IPS-18a (cell line): ENCODE measurements around the gene ASB10.

Source experiments
- H3K27ac ChIP-seq: one replicate; pipeline ENCODE4 v1.5.1; 2013; ENCODE audit warnings: low read length
- H3K27me3 ChIP-seq: one replicate; pipeline ENCODE4 v1.6.1; 2013; ENCODE audit warnings: mild to moderate bottlenecking, low read length; ENCODE audit not compliant: control insufficient read depth, insufficient read depth
- H3K36me3 ChIP-seq: one replicate; pipeline ENCODE4 v1.6.1; 2013; ENCODE audit warnings: low read depth, low read length; ENCODE audit not compliant: control insufficient read depth
- H3K4me1 ChIP-seq: one replicate; pipeline ENCODE4 v1.6.1; 2013; ENCODE audit warnings: low read depth, low read length; ENCODE audit not compliant: control insufficient read depth
- H3K4me3 ChIP-seq: one replicate; pipeline ENCODE4 v1.5.1; 2013; ENCODE audit warnings: low read length
- H3K9ac ChIP-seq: one replicate; pipeline ENCODE4 v1.6.1; 2013; ENCODE audit warnings: mild to moderate bottlenecking, low read length, moderate library complexity
- H3K9me3 ChIP-seq: one replicate; pipeline ENCODE4 v1.6.1; 2013; ENCODE audit warnings: low read depth, low read length; ENCODE audit not compliant: control insufficient read depth

The ASB10 gene

GRCh38 chr7:151186640-151187408, at the start of gene ASB10:
ASB10 (minus strand) TSS chr7:151187250; CDS start chr7:151187130, 120 bp downstream.
- Histone ChIP-seq H3K4me1 (no peaks in the 10 kb centered on the region), H3K27me3 (no peaks in the 10 kb centered on the region), H3K9ac (no peak within 1 kb of the TSS)

GRCh38 chr7:151236406-151236805, 49.4 kb upstream of the ASB10 start:
- no peak overlapping the region for H3K27ac ChIP-seq
- H3K36me3 ChIP-seq: peaks cover 11% of the 10 kb centered on the region
- H3K9me3 ChIP-seq: no peaks in the 10 kb centered on the region
- no peaks in the 10 kb centered on the region for H3K27me3 ChIP-seq
- no peak overlapping the region for H3K4me3 ChIP-seq
- no peak overlapping the region for H3K9ac ChIP-seq
- H3K4me1 ChIP-seq: peaks cover 10% of the 10 kb centered on the region

More at GRCh38 chr7:151186640-151187408, at the start of gene ASB10:
- no peaks in the 10 kb centered on the region for H3K9me3 ChIP-seq
- H3K27ac ChIP-seq: no peak within 1 kb of the TSS
- H3K36me3 ChIP-seq: no peaks in the 10 kb centered on the region
- no peak within 1 kb of the TSS for H3K4me3 ChIP-seq

- peaks cover 11% of the 10 kb centered on the region for H3K36me3 ChIP-seq
- no peak overlapping the region for H3K4me3 ChIP-seq
Measured at GRCh38 chr7:151235091-151235787, 48.2 kb upstream of the ASB10 start.

GRCh38 chr7:151233804-151234203, 46.8 kb upstream of the ASB10 start:
- Histone ChIP-seq H3K36me3 (peaks cover 10% of the 10 kb centered on the region), H3K27ac (no peak overlapping the region), H3K27me3 (no peaks in the 10 kb centered on the region), H3K9me3 (no peaks in the 10 kb centered on the region), H3K4me3 (peak overlapping the region; percentile 84), H3K4me1 (peaks cover 10% of the 10 kb centered on the region), H3K9ac (no peak overlapping the region)

More at GRCh38 chr7:151235091-151235787, 48.2 kb upstream of the ASB10 start:
- Histone ChIP-seq H3K4me1 (peaks cover 10% of the 10 kb centered on the region), H3K9ac (no peak overlapping the region), H3K27ac (no peak overlapping the region), H3K27me3 (no peaks in the 10 kb centered on the region), H3K9me3 (no peaks in the 10 kb centered on the region)

GRCh38 chr7:151232917-151233701, 46.1 kb upstream of the ASB10 start:
- H3K4me1 ChIP-seq: peaks cover 12% of the 10 kb centered on the region
- peak overlapping the region; percentile 68 for H3K9ac ChIP-seq
- H3K4me3 ChIP-seq: peak overlapping the region; percentile 84
- no peaks in the 10 kb centered on the region for H3K27me3 ChIP-seq
- no peak overlapping the region for H3K27ac ChIP-seq
- H3K36me3 ChIP-seq: peaks cover 8% of the 10 kb centered on the region
- no peaks in the 10 kb centered on the region for H3K9me3 ChIP-seq

GRCh38 chr7:151232091-151232916, 45.3 kb upstream of the ASB10 start, which contains the start of gene CHPF2:
CHPF2 (plus strand) TSS chr7:151232483; CDS start chr7:151234012, 1,529 bp downstream.
- Histone ChIP-seq H3K4me1 (peaks cover 14% of the 10 kb centered on the region), H3K36me3 (peaks cover 8% of the 10 kb centered on the region), H3K27ac (no peak within 1 kb of the TSS), H3K9ac (peak within 1 kb of the TSS; percentile 68), H3K27me3 (no peaks in the 10 kb centered on the region), H3K9me3 (no peaks in the 10 kb centered on the region), H3K4me3 (peak within 1 kb of the TSS; percentile 84)

GRCh38 chr7:151231080-151231479, 44.0 kb upstream of the ASB10 start:
- no peak overlapping the region for H3K4me3 ChIP-seq

GRCh38 chr7:151229249-151229648, 42.2 kb upstream of the ASB10 start:
- no peaks in the 10 kb centered on the region for H3K27me3 ChIP-seq
- H3K4me3 ChIP-seq: no peak overlapping the region
- H3K36me3 ChIP-seq: peaks cover 7% of the 10 kb centered on the region
- H3K9ac ChIP-seq: no peak overlapping the region
- no peak overlapping the region for H3K27ac ChIP-seq
- H3K9me3 ChIP-seq: no peaks in the 10 kb centered on the region
- H3K4me1 ChIP-seq: peaks cover 14% of the 10 kb centered on the region

More at GRCh38 chr7:151231080-151231479, 44.0 kb upstream of the ASB10 start:
- H3K9ac ChIP-seq: no peak overlapping the region
- H3K36me3 ChIP-seq: no peaks in the 10 kb centered on the region
- no peaks in the 10 kb centered on the region for H3K27me3 ChIP-seq
- no peaks in the 10 kb centered on the region for H3K9me3 ChIP-seq
- H3K27ac ChIP-seq: no peak overlapping the region
- peaks cover 14% of the 10 kb centered on the region for H3K4me1 ChIP-seq

GRCh38 chr7:151228024-151228866, 41.2 kb upstream of the ASB10 start:
- Histone ChIP-seq H3K36me3 (peaks cover 17% of the 10 kb centered on the region), H3K9ac (peak overlapping the region; percentile 70), H3K4me1 (peaks cover 10% of the 10 kb centered on the region), H3K27ac (peak overlapping the region; percentile 62), H3K9me3 (no peaks in the 10 kb centered on the region), H3K4me3 (peak overlapping the region; percentile 78), H3K27me3 (no peaks in the 10 kb centered on the region)
